NCI-H128 (cell line): ENCODE results near the gene PATE1.
"Not testable (repeated sequence)": the region's sequence is repeated elsewhere in the genome, so short reads cannot be mapped to it uniquely, and the experiment has no call there.

Experiments used
- DNase-seq: peaks from one replicate; lab custom pipeline; 2025; ENCODE audit not compliant: unreplicated experiment; lab: John Stamatoyannopoulos, UW

The PATE1 gene

DNA sequence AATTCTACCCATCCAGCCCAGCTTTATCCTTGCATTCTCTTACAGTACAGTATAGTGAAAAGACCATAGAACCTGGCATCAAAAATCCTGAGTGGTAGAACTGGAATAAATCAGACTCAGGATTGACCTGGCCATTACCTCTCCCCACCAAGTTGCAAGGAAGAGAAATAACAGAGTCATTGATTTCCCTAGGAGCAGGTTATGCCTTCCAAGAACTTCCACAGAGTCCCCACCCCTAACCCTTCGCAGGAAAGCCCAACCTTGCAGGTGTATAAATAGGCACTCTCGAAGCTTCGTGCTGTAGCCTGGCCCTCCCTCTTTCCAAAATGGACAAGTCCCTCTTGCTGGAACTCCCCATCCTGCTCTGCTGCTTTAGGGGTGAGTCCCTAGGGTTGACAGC lies at the start of gene PATE1:
PATE1 (plus strand) TSS at position 301 of the 400 bp plus-strand sequence; CDS start at position 327, 26 bp downstream.
- DNase-seq = no peak

DNA sequence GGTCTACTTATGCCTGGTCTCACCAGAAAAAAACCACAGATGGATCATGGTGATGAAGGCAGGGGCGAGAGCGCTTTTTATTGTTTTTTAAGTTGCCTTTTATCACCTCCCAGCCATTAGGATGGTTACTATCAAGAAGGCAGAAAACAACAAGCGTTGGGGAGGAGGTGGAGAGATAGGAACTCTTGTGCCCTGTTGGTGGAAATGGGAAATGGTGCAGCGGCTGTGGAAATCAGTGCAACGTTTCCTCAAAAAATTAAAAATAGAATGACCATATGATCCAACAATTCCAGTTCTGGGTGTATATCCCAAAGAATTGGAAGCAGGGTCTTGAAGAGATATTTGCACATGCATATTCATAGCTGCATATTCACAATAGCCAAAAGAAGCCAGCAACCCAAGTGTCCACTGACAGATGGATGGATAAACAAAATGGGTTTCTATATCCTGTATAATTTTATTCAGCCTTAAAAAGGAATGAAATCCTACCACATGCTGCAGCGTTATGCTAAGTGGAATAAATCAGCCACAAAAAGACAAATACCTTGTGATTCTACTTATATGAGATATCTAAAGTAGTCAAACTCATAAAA lies 45.0 kb upstream of the PATE1 start:
- DNase-seq = no peak

GRCh38 chr11:125701858-125702621 lies 44.0 kb upstream of the PATE1 start:
- no peak for DNase-seq

DNA sequence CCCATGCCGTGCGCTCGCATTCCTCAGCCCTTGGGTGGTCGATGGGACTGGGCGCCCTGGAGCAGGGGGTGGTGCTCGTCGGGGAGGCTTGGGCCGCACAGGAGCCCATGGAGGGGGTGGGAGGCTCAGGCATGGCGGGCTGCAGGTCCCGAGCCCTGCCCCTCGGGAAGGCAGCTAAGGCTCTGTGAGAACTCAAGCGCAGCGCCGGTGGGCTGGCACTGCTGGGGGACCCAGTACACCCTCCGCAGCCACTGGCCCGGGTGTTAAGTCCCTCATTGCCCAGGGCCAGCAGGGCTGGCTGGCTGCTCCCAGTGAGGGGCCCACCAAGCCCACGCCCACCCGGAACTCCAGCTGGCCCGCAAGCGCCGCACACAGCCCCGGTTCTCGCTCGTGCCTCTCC lies 41.4 kb upstream of the PATE1 start:
- DNase-seq = not testable (repeated sequence)

DNA sequence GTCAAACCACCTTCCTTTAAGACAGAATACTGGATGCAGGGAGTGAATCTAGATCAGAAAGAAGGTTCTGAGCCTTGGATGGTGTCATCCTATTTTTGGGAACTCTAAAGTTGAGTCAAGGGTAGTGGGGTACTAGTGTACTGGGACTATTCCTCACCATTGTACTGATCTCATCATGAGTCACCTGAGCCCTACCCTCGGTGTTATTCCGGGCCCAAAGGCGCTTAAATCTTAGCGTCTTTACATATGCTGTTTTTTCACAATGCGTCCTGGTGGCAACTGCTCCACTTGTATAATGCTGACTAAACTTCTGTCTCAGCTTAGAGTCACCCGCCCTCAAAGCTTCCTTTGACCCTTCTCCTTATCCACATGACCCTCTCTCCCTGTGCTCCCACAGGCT lies 25.3 kb upstream of the PATE1 start:
- DNase-seq = no peak

DNA sequence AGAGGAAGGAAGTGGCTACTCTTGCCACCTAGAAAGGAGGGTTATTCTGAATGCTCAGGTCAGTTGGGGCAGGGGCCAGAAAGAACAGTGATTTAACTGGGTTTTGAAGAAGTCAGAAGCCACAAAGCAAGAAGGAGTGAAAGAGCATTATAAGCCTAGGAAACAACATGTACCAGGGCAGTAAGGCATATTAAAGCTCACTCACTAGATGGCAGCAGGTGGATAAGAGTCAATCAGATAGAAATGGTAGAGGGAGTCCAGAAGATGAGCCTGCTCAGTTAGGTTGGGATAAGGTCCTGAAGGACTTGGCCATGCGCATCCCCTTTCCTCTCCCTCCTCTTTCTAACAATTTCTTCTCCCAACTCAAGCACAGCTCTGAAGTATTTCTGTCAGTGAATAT lies 22.0 kb upstream of the PATE1 start:
- DNase-seq = no peak

GRCh38 chr11:125728969-125729368 lies 17.1 kb upstream of the PATE1 start:
- DNase-seq = no peak

DNA sequence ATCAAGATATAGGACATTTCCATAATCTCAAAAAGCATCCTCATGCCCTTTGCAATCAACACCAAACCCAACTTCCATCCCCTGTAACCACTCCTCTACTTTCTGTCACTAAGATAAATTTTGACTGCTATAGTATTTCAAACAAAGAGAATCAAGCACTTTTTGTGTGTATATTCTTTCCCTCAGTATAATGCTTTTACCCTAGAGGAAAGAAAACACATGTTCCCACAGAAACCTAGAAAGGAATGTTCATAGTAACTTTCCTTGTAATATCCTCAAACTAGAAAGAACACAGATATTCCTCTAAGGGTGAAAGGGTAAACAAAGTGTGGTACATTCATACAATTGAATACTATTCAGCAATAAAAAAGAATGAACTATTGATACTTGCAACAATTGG lies 5.5 kb upstream of the PATE1 start:
- DNase-seq = no peak

GRCh38 chr11:125743681-125744080 lies 2.4 kb upstream of the PATE1 start:
- no peak for DNase-seq

GRCh38 chr11:125750629-125751028 lies 4.5 kb downstream of the PATE1 start:
- no peak for DNase-seq

GRCh38 chr11:125756050-125756449 lies 10.0 kb downstream of the PATE1 start:
- DNase-seq = no peak

GRCh38 chr11:125762445-125762844 lies 16.4 kb downstream of the PATE1 start:
- no peak for DNase-seq

- DNase-seq = no peak
These were observed 17.4 kb downstream of the PATE1 start for GRCh38 chr11:125763483-125763882.

GRCh38 chr11:125766251-125766650 lies 20.2 kb downstream of the PATE1 start:
- no peak for DNase-seq

- no peak for DNase-seq
These were observed 22.4 kb downstream of the PATE1 start for GRCh38 chr11:125768336-125769046.

- DNase-seq = no peak
These were observed 24.5 kb downstream of the PATE1 start for GRCh38 chr11:125770583-125770982.

GRCh38 chr11:125772834-125773505 lies 26.9 kb downstream of the PATE1 start:
- no peak for DNase-seq

GRCh38 chr11:125773516-125773915 lies 27.4 kb downstream of the PATE1 start:
- DNase-seq = no peak

GRCh38 chr11:125777309-125777708 lies 31.2 kb downstream of the PATE1 start:
- no peak for DNase-seq

- DNase-seq = no peak
These were observed 32.6 kb downstream of the PATE1 start, which contains the start of gene PATE2 for GRCh38 chr11:125778728-125779127. Gene PATE2 (minus strand): TSS chr11:125778828. CDS start chr11:125778773, 55 bp downstream.

GRCh38 chr11:125784678-125785077 lies 38.6 kb downstream of the PATE1 start:
- no peak for DNase-seq
